Fibroblast of the aortic adventitia (primary cell): ENCODE results near the gene AMFR. TPM values are rescaled to one million over a fixed set of nuclear protein-coding genes. Genes with fewer than 3 reads are reported as not detected.

Source experiments
- DNase-seq: peaks from one replicate; pipeline ENCODE4 v3.0.0-alpha.2; 2010; ENCODE audit warnings: low read depth
- H3K4me3 ChIP-seq: 2 replicates; pipeline ENCODE4 v1.5.1; 2011; ENCODE audit warnings: low read depth, mild to moderate bottlenecking, control low read depth, low read length, moderate library complexity
- CTCF ChIP-seq: IDR thresholded peaks from 2 replicates; pipeline ENCODE4 v1.5.1; 2011; ENCODE audit warnings: mild to moderate bottlenecking, low read length, control low read depth, inconsistent platforms; ENCODE audit not compliant: insufficient read depth
- total RNA-seq: library from RNA; depleted of rRNA; stranded (reverse); fragments of >200 nt; gene quantifications from 2 replicates; pipeline ENCODE4 v1.2.3, GENCODE V29; 2012; ENCODE audit warnings: low replicate concordance

Gene AMFR
- total RNA-seq, 1 donor = 133 TPM

DNA sequence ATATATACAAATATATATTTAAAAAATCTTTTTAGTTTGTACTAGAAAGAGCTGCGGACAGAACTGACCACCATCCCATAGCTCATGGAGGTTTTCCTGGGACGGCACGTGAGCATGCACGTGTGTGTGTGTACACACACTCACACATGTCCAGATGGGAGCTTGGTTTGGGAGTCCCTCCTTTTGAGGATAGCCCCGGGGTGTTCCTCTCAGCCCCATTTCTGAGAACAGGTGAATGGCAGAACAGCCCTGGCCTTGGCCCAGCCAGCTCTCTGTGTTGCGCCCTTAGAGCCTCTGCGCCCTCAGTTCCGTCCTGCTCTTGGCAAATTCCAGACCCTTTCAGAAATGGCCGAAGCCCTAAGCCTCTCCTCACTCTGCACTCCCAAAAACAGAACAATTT, 70.1 kb downstream of the AMFR start:
- no peak for DNase-seq
- no peak for TF ChIP-seq CTCF
- H3K4me3 ChIP-seq = no peak overlapping the region

GRCh38 chr16:56354746-56355145, 70.6 kb downstream of the AMFR start:
- no peak overlapping the region for H3K4me3 ChIP-seq
- DNase-seq = no peak
- TF ChIP-seq CTCF = no peak

GRCh38 chr16:56354016-56354415, 71.3 kb downstream of the AMFR start:
- no peak for DNase-seq
- no peak for TF ChIP-seq CTCF
- H3K4me3 ChIP-seq = no peak overlapping the region

- no peak for TF ChIP-seq CTCF
- no peak for DNase-seq
Measured at GRCh38 chr16:56353054-56353921, 72.1 kb downstream of the AMFR start.

GRCh38 chr16:56352351-56353053, 72.8 kb downstream of the AMFR start:
- no peak for DNase-seq
- TF ChIP-seq CTCF = no peak
- no peak overlapping the region for H3K4me3 ChIP-seq

More at GRCh38 chr16:56353054-56353921, 72.1 kb downstream of the AMFR start:
- no peak overlapping the region for H3K4me3 ChIP-seq

DNA sequence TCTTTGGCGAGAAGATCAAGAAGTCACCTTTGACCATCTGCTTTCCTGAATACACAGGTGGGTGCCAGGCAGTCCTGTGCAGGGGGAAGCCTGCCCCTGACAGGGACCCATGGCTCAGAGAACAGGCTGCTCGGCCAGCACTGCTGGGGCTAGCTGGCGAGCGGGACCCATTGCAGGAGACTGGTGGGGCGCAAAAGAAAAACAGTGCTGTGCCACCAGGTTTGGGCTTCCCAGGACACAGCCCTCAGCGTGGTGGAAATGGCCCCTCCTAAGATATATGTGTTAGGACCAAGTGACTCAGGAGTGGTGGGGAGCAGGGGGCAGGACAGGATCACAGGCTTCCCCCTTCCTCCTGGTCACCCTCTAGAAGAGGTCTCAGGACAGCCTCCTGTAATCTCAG, 73.9 kb downstream of the AMFR start:
- no peak for TF ChIP-seq CTCF
- no peak for DNase-seq
- no peak overlapping the region for H3K4me3 ChIP-seq
